IMR-90 (cell line): ENCODE data around the gene MALRD1. TPM values are rescaled to one million over a fixed set of nuclear protein-coding genes. Genes with fewer than 3 reads are reported as not detected.

Source experiments
- ATAC-seq: fragments of 200-7000 bp; cut with Tn5 transposase; 2 replicates; pipeline ENCODE4 v1.9.1; 2020; ENCODE audit warnings: low read depth, mild to moderate bottlenecking, moderate library complexity
- BruUV-seq: library from RNA; stranded (reverse); fragments of 400-500 nt; replicated peaks from 2 replicates; lab custom pipeline; 2021; lab: Mats Ljungman, UMichigan
- CTCF ChIA-PET: fragments of 300-600 bp; formaldehyde crosslinking; extraction: SDS; loops from one replicate; lab custom pipeline; 2021; ENCODE audit warnings: antibody characterized with exemption; lab: Yijun Ruan, JAX
- POLR2A ChIA-PET: fragments of 300-600 bp; sonication (Branson Sonifier 250); formaldehyde crosslinking; loops from one replicate; lab custom pipeline; 2022; ENCODE audit warnings: antibody characterized with exemption; ENCODE audit not compliant: unreplicated experiment; lab: Charles Lee
- DNase-seq: peaks from one replicate; pipeline ENCODE4 v3.0.0; 2013
- H2AFZ ChIP-seq: replicated peaks from 2 replicates; pipeline ENCODE3; 2013; ENCODE audit warnings: low read length, mild to moderate bottlenecking; ENCODE audit not compliant: poor library complexity
- H2AK5ac ChIP-seq: 2 replicates; pipeline ENCODE4 v1.6.1; 2013; ENCODE audit warnings: low read depth, low read length, inconsistent platforms
- H2AK9ac ChIP-seq: replicated peaks from 2 replicates; pipeline ENCODE3; 2013; ENCODE audit warnings: mild to moderate bottlenecking, low read depth, low read length, moderate library complexity; ENCODE audit not compliant: poor library complexity
- H2BK120ac ChIP-seq: 2 replicates; pipeline ENCODE4 v1.6.1; 2013; ENCODE audit warnings: low read depth, low read length, inconsistent platforms
- H2BK15ac ChIP-seq: 3 replicates; pipeline ENCODE4 v1.6.1; 2013; ENCODE audit warnings: low read depth, low read length, inconsistent platforms
- H2BK20ac ChIP-seq: 2 replicates; pipeline ENCODE4 v1.6.1; 2013; ENCODE audit warnings: low read depth, mild to moderate bottlenecking, inconsistent platforms, low read length, moderate library complexity
- H2BK5ac ChIP-seq: 2 replicates; pipeline ENCODE4 v1.6.1; 2013; ENCODE audit warnings: mild to moderate bottlenecking, low read depth, low read length, inconsistent platforms; ENCODE audit not compliant: poor library complexity, severe bottlenecking
- H3K14ac ChIP-seq: replicated peaks from 2 replicates; pipeline ENCODE4 v1.6.1; 2013; ENCODE audit warnings: low read depth, low read length, inconsistent platforms
- H3K18ac ChIP-seq: 2 replicates; pipeline ENCODE4 v1.6.1; 2013; ENCODE audit warnings: low read depth, low read length, control low read depth
- H3K23ac ChIP-seq: 2 replicates; pipeline ENCODE4 v1.6.1; 2013; ENCODE audit warnings: low read depth, low read length, inconsistent platforms
- H3K27ac ChIP-seq: 2 replicates; pipeline ENCODE4 v1.5.1; 2013; ENCODE audit warnings: mild to moderate bottlenecking, control low read depth, low read length; ENCODE audit not compliant: insufficient read depth
- H3K27me3 ChIP-seq: 2 replicates; pipeline ENCODE4 v1.6.1; 2013; ENCODE audit warnings: low read length; ENCODE audit not compliant: control insufficient read depth, insufficient read depth
- H3K36me3 ChIP-seq: 2 replicates; pipeline ENCODE4 v1.6.1; 2013; ENCODE audit warnings: low read length, mixed read lengths; ENCODE audit not compliant: control insufficient read depth, insufficient read depth
- H3K4ac ChIP-seq: 2 replicates; pipeline ENCODE4 v1.6.1; 2013; ENCODE audit warnings: low read depth, low read length, inconsistent platforms
- H3K4me1 ChIP-seq: 2 replicates; pipeline ENCODE4 v1.6.1; 2013; ENCODE audit warnings: low read length, mixed read lengths; ENCODE audit not compliant: control insufficient read depth, insufficient read depth
- H3K4me2 ChIP-seq: 2 replicates; pipeline ENCODE4 v1.6.1; 2013; ENCODE audit warnings: low read depth, mild to moderate bottlenecking, control low read depth, low read length, moderate library complexity
- H3K4me3 ChIP-seq: 2 replicates; pipeline ENCODE4 v1.5.1; 2013; ENCODE audit warnings: low read depth, mild to moderate bottlenecking, control low read depth, low read length, moderate library complexity; ENCODE audit not compliant: insufficient read depth
- H3K56ac ChIP-seq: 2 replicates; pipeline ENCODE4 v1.6.1; 2013; ENCODE audit warnings: low read length, inconsistent platforms; ENCODE audit not compliant: insufficient read depth; ENCODE audit errors: extremely low read depth
- H3K79me1 ChIP-seq, 2 experiments: 2 replicates each; pipeline ENCODE4 v1.6.1; 2013; ENCODE audit warnings: low read length in 2 of 2, inconsistent platforms in 1 of 2, low read depth in 1 of 2
- H3K9ac ChIP-seq: 2 replicates; pipeline ENCODE4 v1.6.1; 2013; ENCODE audit warnings: low read depth, low read length, control low read depth
- H3K9me1 ChIP-seq: 2 replicates; pipeline ENCODE4 v1.6.1; 2013; ENCODE audit warnings: low read length, inconsistent platforms; ENCODE audit not compliant: insufficient read depth
- H3K9me3 ChIP-seq: 2 replicates; pipeline ENCODE4 v1.6.1; 2013; ENCODE audit warnings: low read length; ENCODE audit not compliant: control insufficient read depth, insufficient read depth
- H4K20me1 ChIP-seq: 2 replicates; pipeline ENCODE4 v1.6.1; 2013; ENCODE audit warnings: low read length, inconsistent platforms; ENCODE audit not compliant: insufficient read depth
- H4K5ac ChIP-seq: 2 replicates; pipeline ENCODE4 v1.6.1; 2013; ENCODE audit warnings: mild to moderate bottlenecking, low read depth, low read length, control low read depth
- H4K8ac ChIP-seq, 2 experiments: 2 replicates each; pipeline ENCODE4 v1.6.1; 2013; ENCODE audit warnings: low read depth in 2 of 2, low read length in 2 of 2, control low read depth in 1 of 2, inconsistent platforms in 1 of 2
- H4K91ac ChIP-seq: 2 replicates; pipeline ENCODE4 v1.6.1; 2013; ENCODE audit warnings: low read depth, low read length, inconsistent platforms; ENCODE audit not compliant: insufficient read depth
- ELK1 ChIP-seq: fragments of 150-350 bp; IDR thresholded peaks from 2 replicates; pipeline ENCODE4 v1.6.1; 2016; ENCODE audit warnings: low read depth, mild to moderate bottlenecking, low read length, moderate library complexity, borderline replicate concordance
- WGBS, 2 experiments: methylation state at CpG; one replicate each; pipeline versions ENCODE4 v1.1.5 to v1.1.7; 2013; ENCODE audit warnings: missing lambda C conversion rate in 2 of 2; ENCODE audit not compliant: insufficient read length in 1 of 2; ENCODE audit errors: extremely low coverage in 2 of 2; 5-methylcytosine and 5-hydroxymethylcytosine counted together
- dilution Hi-C: fragments of 300-500 bp; cut with HindIII; formaldehyde crosslinking; loops from one replicate; pipeline ENCODE4 v1.14.3; 2018; ENCODE audit warnings: low sequenced_read_pairs; ENCODE audit not compliant: unreplicated experiment
- in situ Hi-C: fragments of 300-500 bp; cut with MboI; formaldehyde crosslinking; loops from 3 replicates; pipeline ENCODE4 v1.14.3; 2019; ENCODE audit warnings: low sequenced_read_pairs, inconsistent platforms, mixed read lengths
- intact Hi-C: fragments of 100-400 bp; cut with micrococcal nuclease; formaldehyde crosslinking; loops from 2 replicates; pipeline ENCODE4 v1.10.0; 2022
- polyA plus RNA-seq, 3 experiments: library from polyadenylated mRNA; depleted of rRNA; stranded (reverse); fragments of >200 nt; gene quantifications; 2 replicates each; pipeline ENCODE4 v1.2.3, GENCODE V29; 2012; ENCODE audit warnings: low replicate concordance in 1 of 3
- total RNA-seq: library from RNA; depleted of rRNA; stranded (reverse); fragments of >200 nt; gene quantifications from 2 replicates; pipeline ENCODE4 v1.2.3, GENCODE V29; 2012

MALRD1 gene
- total and polyA plus RNA-seq, 2 of the 4 experiments (the other 2 are of a cell fraction) = 0.34 to 1.1 TPM

- no peaks in the 10 kb centered on the region for H3K9me1 ChIP-seq
- in situ Hi-C loops = no loop called here
- H2AFZ ChIP-seq = no peak overlapping the region
- H3K4me2 ChIP-seq = no peak overlapping the region
- ChIA-PET CTCF (no interaction called here), POLR2A (no interaction called here)
- H3K27me3 ChIP-seq = no peaks in the 10 kb centered on the region
- H3K23ac ChIP-seq = no peak overlapping the region
- H2BK120ac ChIP-seq = no peak overlapping the region
- no peak overlapping the region for H3K4ac ChIP-seq
- no peaks in the 10 kb centered on the region for H3K36me3 ChIP-seq
- no peaks in the 10 kb centered on the region for H3K9me3 ChIP-seq
- H2BK15ac ChIP-seq = no peak overlapping the region
- ATAC-seq = no peak
- no peak overlapping the region for H2AK9ac ChIP-seq
- intact Hi-C loops = no loop called here
- no peak overlapping the region for H3K27ac ChIP-seq
- H3K56ac ChIP-seq = no peak overlapping the region
- no peak overlapping the region for H4K5ac ChIP-seq
- no peak overlapping the region for H3K9ac ChIP-seq
- no peak for TF ChIP-seq ELK1
- no peak overlapping the region for H2BK20ac ChIP-seq
- no peak overlapping the region for H4K91ac ChIP-seq
- H3K4me1 ChIP-seq = no peaks in the 10 kb centered on the region
- no peak overlapping the region for H2BK5ac ChIP-seq
- no peak overlapping the region for H2AK5ac ChIP-seq
- no peaks in the 10 kb centered on the region for H3K79me1 ChIP-seq
- no peak for DNase-seq
- H4K8ac ChIP-seq = no peak overlapping the region
- WGBS, 2 experiments = no CpG with 5 or more reads among the region's 5 CpGs
- H3K4me3 ChIP-seq = no peak overlapping the region
- no TSS peak for BruUV-seq
- dilution Hi-C loops = no loop called here
- H3K18ac ChIP-seq = no peak overlapping the region
- H3K14ac ChIP-seq = no peak overlapping the region
- no peaks in the 10 kb centered on the region for H4K20me1 ChIP-seq
Measured at GRCh38 chr10:19668116-19668515, 619.5 kb downstream of the MALRD1 start.
